ENCODE results near the gene SCGB1C1.

GRCh38 chr11:235609-235996 is 42.7 kb downstream of the SCGB1C1 start:
- TF ChIP-seq GATA2 (IDR thresholded peaks at IDR 0.05; ENCODE audit: low read depth, low read length): no peak
- TF ChIP-seq GATA3 (IDR thresholded peaks at IDR 0.05; ENCODE audit: low read depth, low read length): no peak

Measured in SH-SY5Y (cell line).